Tracheal epithelial cell (primary cell): Measurements from ENCODE around the gene RAPGEF6. TPM values are rescaled to one million over a fixed set of nuclear protein-coding genes. Genes with fewer than 3 reads are reported as not detected.

Experiments
- total RNA-seq: library from RNA; depleted of rRNA; stranded (reverse); fragments of >200 nt; gene quantifications from 2 replicates; pipeline ENCODE4 v1.2.1, GENCODE V29; 2014

RAPGEF6 gene
- 14.0 and 14.7 TPM in 2 replicates for total RNA-seq

GRCh38 chr5:131634996-131635683, at the start of gene RAPGEF6:
RAPGEF6 (minus strand) TSS chr5:131635229; CDS start chr5:131635030, 199 bp downstream.

Other genes starting within 250 kb of the RAPGEF6 start
- 40.2 and 51.6 TPM in 2 replicates for gene FNIP1, start 161.8 kb upstream of the RAPGEF6 start, total RNA-seq